IMR-90 (cell line): ENCODE results near the gene LNX1.

Experiments used
- CEBPB ChIP-seq: IDR thresholded peaks from 2 replicates; pipeline ENCODE4 v1.6.1; 2012; ENCODE audit warnings: low read depth, low read length, improper control_type of control experiment
- CHD1 ChIP-seq: IDR thresholded peaks from 2 replicates; pipeline ENCODE4 v1.6.1; 2012; ENCODE audit warnings: low read depth, low read length, improper control_type of control experiment
- FOS ChIP-seq: fragments of 150-350 bp; IDR thresholded peaks from 2 replicates; pipeline ENCODE4 v1.6.1; 2016; ENCODE audit warnings: low read depth, low read length
- MXI1 ChIP-seq: IDR thresholded peaks from 2 replicates; pipeline ENCODE4 v1.6.1; 2012; ENCODE audit warnings: low read depth, mild to moderate bottlenecking, low read length, moderate library complexity, borderline replicate concordance
- POLR2A ChIP-seq: IDR thresholded peaks from 2 replicates; pipeline ENCODE4 v1.6.1; 2012; ENCODE audit warnings: mild to moderate bottlenecking, low read depth, low read length
- RAD21 ChIP-seq: IDR thresholded peaks from 2 replicates; pipeline ENCODE4 v1.6.1; 2012; ENCODE audit warnings: low read length, improper control_type of control experiment
- RCOR1 ChIP-seq: IDR thresholded peaks from 2 replicates; pipeline ENCODE4 v1.6.1; 2012; ENCODE audit warnings: mild to moderate bottlenecking, low read length, improper control_type of control experiment; ENCODE audit not compliant: insufficient replicate concordance
- RFX5 ChIP-seq: IDR thresholded peaks from 2 replicates; pipeline ENCODE4 v1.8.0; 2012; ENCODE audit warnings: low read depth, mild to moderate bottlenecking, low read length, moderate library complexity
- TF ChIP-seq, protein P1 (sequence below): fragments of 150-350 bp; IDR thresholded peaks from 2 replicates; pipeline ENCODE4 v1.6.1; 2017; ENCODE audit warnings: mild to moderate bottlenecking, antibody characterized with exemption, low read length, low read depth
- TF ChIP-seq, protein P2 (sequence below): conservative IDR thresholded peaks from 2 replicates; pipeline ENCODE4 v1.5.1; 2012; ENCODE audit warnings: mild to moderate bottlenecking, low read depth, low read length, improper control_type of control experiment
- TF ChIP-seq, protein P3 (sequence below): fragments of 150-350 bp; IDR thresholded peaks from 2 replicates; pipeline ENCODE4 v1.6.1; 2016; ENCODE audit warnings: low read depth, mild to moderate bottlenecking, low read length, moderate library complexity, borderline replicate concordance

DNA sequence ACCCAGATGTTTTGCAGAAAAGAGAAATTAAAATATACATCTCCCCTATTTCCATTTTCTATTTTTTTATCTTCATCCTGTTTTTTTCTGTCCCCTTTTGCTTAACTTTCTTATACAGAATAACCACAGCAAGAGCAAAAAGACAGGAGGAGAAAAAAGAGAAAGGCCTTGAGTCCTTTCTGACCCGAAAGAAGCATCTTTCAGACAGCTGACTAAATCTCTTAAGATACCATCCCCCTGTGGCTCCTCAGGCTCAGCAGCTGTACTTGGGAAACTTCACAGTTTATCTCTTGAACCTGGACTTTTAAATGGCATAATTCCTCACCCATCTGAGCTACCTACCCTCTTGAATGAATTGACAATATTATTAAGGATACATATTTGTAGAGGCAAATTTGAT, 113.7 kb downstream of the LNX1 start:
- TF ChIP-seq CHD1 (no peak), RCOR1 (no peak), POLR2A (no peak), CEBPB (no peak), RFX5 (no peak), RAD21 (no peak), MXI1 (no peak), FOS (no peak)
- TF ChIP-seq, protein P1, sequence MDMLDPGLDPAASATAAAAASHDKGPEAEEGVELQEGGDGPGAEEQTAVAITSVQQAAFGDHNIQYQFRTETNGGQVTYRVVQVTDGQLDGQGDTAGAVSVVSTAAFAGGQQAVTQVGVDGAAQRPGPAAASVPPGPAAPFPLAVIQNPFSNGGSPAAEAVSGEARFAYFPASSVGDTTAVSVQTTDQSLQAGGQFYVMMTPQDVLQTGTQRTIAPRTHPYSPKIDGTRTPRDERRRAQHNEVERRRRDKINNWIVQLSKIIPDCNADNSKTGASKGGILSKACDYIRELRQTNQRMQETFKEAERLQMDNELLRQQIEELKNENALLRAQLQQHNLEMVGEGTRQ = no peak
- TF ChIP-seq, protein P2, sequence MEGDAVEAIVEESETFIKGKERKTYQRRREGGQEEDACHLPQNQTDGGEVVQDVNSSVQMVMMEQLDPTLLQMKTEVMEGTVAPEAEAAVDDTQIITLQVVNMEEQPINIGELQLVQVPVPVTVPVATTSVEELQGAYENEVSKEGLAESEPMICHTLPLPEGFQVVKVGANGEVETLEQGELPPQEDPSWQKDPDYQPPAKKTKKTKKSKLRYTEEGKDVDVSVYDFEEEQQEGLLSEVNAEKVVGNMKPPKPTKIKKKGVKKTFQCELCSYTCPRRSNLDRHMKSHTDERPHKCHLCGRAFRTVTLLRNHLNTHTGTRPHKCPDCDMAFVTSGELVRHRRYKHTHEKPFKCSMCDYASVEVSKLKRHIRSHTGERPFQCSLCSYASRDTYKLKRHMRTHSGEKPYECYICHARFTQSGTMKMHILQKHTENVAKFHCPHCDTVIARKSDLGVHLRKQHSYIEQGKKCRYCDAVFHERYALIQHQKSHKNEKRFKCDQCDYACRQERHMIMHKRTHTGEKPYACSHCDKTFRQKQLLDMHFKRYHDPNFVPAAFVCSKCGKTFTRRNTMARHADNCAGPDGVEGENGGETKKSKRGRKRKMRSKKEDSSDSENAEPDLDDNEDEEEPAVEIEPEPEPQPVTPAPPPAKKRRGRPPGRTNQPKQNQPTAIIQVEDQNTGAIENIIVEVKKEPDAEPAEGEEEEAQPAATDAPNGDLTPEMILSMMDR = no peak
- TF ChIP-seq, protein P3, sequence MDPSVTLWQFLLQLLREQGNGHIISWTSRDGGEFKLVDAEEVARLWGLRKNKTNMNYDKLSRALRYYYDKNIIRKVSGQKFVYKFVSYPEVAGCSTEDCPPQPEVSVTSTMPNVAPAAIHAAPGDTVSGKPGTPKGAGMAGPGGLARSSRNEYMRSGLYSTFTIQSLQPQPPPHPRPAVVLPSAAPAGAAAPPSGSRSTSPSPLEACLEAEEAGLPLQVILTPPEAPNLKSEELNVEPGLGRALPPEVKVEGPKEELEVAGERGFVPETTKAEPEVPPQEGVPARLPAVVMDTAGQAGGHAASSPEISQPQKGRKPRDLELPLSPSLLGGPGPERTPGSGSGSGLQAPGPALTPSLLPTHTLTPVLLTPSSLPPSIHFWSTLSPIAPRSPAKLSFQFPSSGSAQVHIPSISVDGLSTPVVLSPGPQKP = no peak
